Measurements from ENCODE around the gene SIK3. TPM values are rescaled to one million over a fixed set of nuclear protein-coding genes. Genes with fewer than 3 reads are reported as not detected.
A peak's percentile ranks its signal among the peaks of the same experiment; 100 is the strongest.

The SIK3 gene
- total and polyA plus RNA-seq, 2 donors (not counting 3 experiments of a cell fraction or from before 2014, with no cell fraction given), result 10.3 to 21.3 TPM

GRCh38 chr11:117059611-117060148 lies 38.5 kb downstream of the SIK3 start:
- Histone ChIP-seq H3K9me1 (replicated peaks; ENCODE audit: control insufficient read depth, extremely low read depth, insufficient read depth, low read length) (no peaks in the 10 kb centered on the region), H3K79me2 (ENCODE audit: control insufficient read depth, insufficient read depth, low read length) (peaks cover 1% of the 10 kb centered on the region), H3K9ac (replicated peaks; ENCODE audit: extremely low read depth, insufficient read depth, low read length) (no peak overlapping the region), H3K27ac (ENCODE audit: insufficient read depth, low read depth, low read length) (no peak overlapping the region), H3K9me3 (replicated peaks; ENCODE audit: control insufficient read depth, insufficient read depth, low read length) (no peaks in the 10 kb centered on the region), H3K4me3 (replicated peaks in 1 of 3; ENCODE audit: insufficient read depth in 1 of 3, low read depth in 1 of 3, low read length in 3 of 3) (no peak overlapping the region), H3K4me1 (ENCODE audit: control insufficient read depth, extremely low read depth, insufficient read depth, low read length) (peaks cover 17% of the 10 kb centered on the region), H4K20me1 (replicated peaks; ENCODE audit: control insufficient read depth, extremely low read depth, insufficient read depth, low read length) (no peaks in the 10 kb centered on the region), H3K27me3 (ENCODE audit: control insufficient read depth in 2 of 2, insufficient read depth in 2 of 2, low read length in 2 of 2) (no peaks in the 10 kb centered on the region), H3K4me2 (ENCODE audit: insufficient read depth, low read length) (no peak overlapping the region), H3K36me3 (ENCODE audit: control insufficient read depth in 2 of 2, extremely low read depth in 1 of 2, insufficient read depth in 2 of 2, low read length in 2 of 2) (no peaks in the 10 kb centered on the region), H2AFZ (ENCODE audit: low read depth, low read length) (no peak overlapping the region)
- no peak for FAIRE-seq
- BruUV-seq (replicated peaks), result no TSS peak
- peak; percentile 43 for DNase-seq (ENCODE audit: low read depth, low spot score)
- POLR2A ChIA-PET, result interaction anchor here (0.6 kb wide), 2 partner anchors 37 to 121 kb away, joined by 3 read pairs; no protein-coding TSS in a partner anchor
- CTCF ChIA-PET, result interaction anchor here (0.6 to 1.8 kb wide), 10 partner anchors 10 to 224 kb away, joined by 3 to 7 read pairs (median 3); partner anchors contain the start of gene SIK3
- intact Hi-C loops (cut with micrococcal nuclease), result no loop called here
- TF ChIP-seq CTCF (IDR thresholded peaks at IDR 0.05; ENCODE audit: extremely low read depth in 1 of 2, insufficient read depth in 1 of 2, low read depth in 1 of 2, low read length in 2 of 2) (no peak), EZH2 (IDR thresholded peaks at IDR 0.05; ENCODE audit: borderline replicate concordance, low read depth, low read length, severe bottlenecking) (no peak), POLR2A (IDR thresholded peaks at IDR 0.05; ENCODE audit: low read depth, low read length) (no peak), JUN (IDR thresholded peaks at IDR 0.05; ENCODE audit: borderline replicate concordance, insufficient read depth, insufficient read length, low read depth) (no peak), MYC (IDR thresholded peaks at IDR 0.05; ENCODE audit: low read depth, low read length) (no peak), MAX (IDR thresholded peaks at IDR 0.05; ENCODE audit: insufficient read depth, insufficient read length) (no peak), POLR2AphosphoS5 (IDR thresholded peaks at IDR 0.05; ENCODE audit: insufficient read depth, low read depth, low read length) (no peak), FOS (IDR thresholded peaks at IDR 0.05; ENCODE audit: borderline replicate concordance, insufficient read depth, low read length) (no peak), GATA2 (IDR thresholded peaks at IDR 0.05; ENCODE audit: insufficient read depth, insufficient read length, low read depth, low read length) (no peak)
- dilution Hi-C loops (cut with MboI; ENCODE audit: extremely low pct_ligation_motif_present, low sequenced_read_pairs), result no loop called here

All from endothelial cell of umbilical vein (primary cell).